HG02588 (cell line): ENCODE results near the gene HSD11B1L.
"Not testable (repeated sequence)": the region's sequence is repeated elsewhere in the genome, so short reads cannot be mapped to it uniquely, and the experiment has no call there.

ENCODE experiments used
- ATAC-seq: cut with Tn5 transposase; IDR thresholded peaks from one replicate; pipeline ENCODE4 v1.9.1; 2021; ENCODE audit warnings: mild to moderate bottlenecking, moderate library complexity; ENCODE audit not compliant: unreplicated experiment

The HSD11B1L gene

GRCh38 chr19:5686647-5687359 is 6.0 kb downstream of the HSD11B1L start:
- peak; percentile 43 for ATAC-seq

GRCh38 chr19:5687360-5688198 is 6.8 kb downstream of the HSD11B1L start:
- ATAC-seq, result no peak

GRCh38 chr19:5688262-5688881 is 7.5 kb downstream of the HSD11B1L start:
- not testable (repeated sequence) for ATAC-seq

GRCh38 chr19:5690125-5690954 is 9.5 kb downstream of the HSD11B1L start, which contains the start of gene RPL36:
Gene RPL36 (plus strand): TSS chr19:5690295. CDS start chr19:5690508, 213 bp downstream.
- ATAC-seq, result peak; percentile 44

GRCh38 chr19:5690955-5691821 is 10.4 kb downstream of the HSD11B1L start:
- no peak for ATAC-seq

- ATAC-seq, result no peak
Measured at GRCh38 chr19:5691822-5692722, 11.2 kb downstream of the HSD11B1L start.

GRCh38 chr19:5692723-5693194 is 11.9 kb downstream of the HSD11B1L start:
- no peak for ATAC-seq

GRCh38 chr19:5693195-5694166 is 12.7 kb downstream of the HSD11B1L start:
- ATAC-seq, result no peak

GRCh38 chr19:5694167-5694955 is 13.5 kb downstream of the HSD11B1L start:
- ATAC-seq, result no peak

- ATAC-seq, result no peak
Measured at GRCh38 chr19:5694956-5695648, 14.3 kb downstream of the HSD11B1L start.

- no peak for ATAC-seq
Measured at GRCh38 chr19:5695649-5696195, 14.9 kb downstream of the HSD11B1L start.

GRCh38 chr19:5696196-5697021 is 15.6 kb downstream of the HSD11B1L start:
- ATAC-seq, result no peak

GRCh38 chr19:5697022-5697889 is 16.4 kb downstream of the HSD11B1L start:
- ATAC-seq, result no peak
